Measurements from ENCODE around the gene NUP153.

- TF ChIP-seq CTCF (IDR thresholded peaks at IDR 0.05) (no peak), EZH2phosphoT487 (IDR thresholded peaks at IDR 0.05; ENCODE audit: borderline replicate concordance, low read depth) (no peak), YY1 (IDR thresholded peaks at IDR 0.05; ENCODE audit: low read depth) (no peak), JUND (IDR thresholded peaks at IDR 0.05) (no peak), GATA2 (CRISPR knock-in tag; IDR thresholded peaks at IDR 0.05) (no peak), SIN3A (IDR thresholded peaks at IDR 0.05; ENCODE audit: borderline replicate concordance, low read depth, low read length) (no peak), EP300 (IDR thresholded peaks at IDR 0.05; ENCODE audit: borderline replicate concordance in 1 of 2, low read depth in 1 of 2, low read length in 1 of 2) (no peak), SMC3 (IDR thresholded peaks at IDR 0.05; ENCODE audit: low read depth, low read length) (no peak), FOSL2 (IDR thresholded peaks at IDR 0.05; ENCODE audit: borderline replicate concordance, low read depth) (no peak), RAD21 (IDR thresholded peaks at IDR 0.05; ENCODE audit: low read length) (no peak), REST (IDR thresholded peaks at IDR 0.05; ENCODE audit: low read depth, low read length) (no peak)
Measured at GRCh38 chr6:17684134-17684533, 22.6 kb downstream of the NUP153 start.

All from SK-N-SH (cell line).